HG02798 (cell line): ENCODE measurements around the gene EIPR1.

Experiments used
- ATAC-seq: cut with Tn5 transposase; IDR thresholded peaks from one replicate; pipeline ENCODE4 v1.9.1; 2021; ENCODE audit warnings: mild to moderate bottlenecking; ENCODE audit not compliant: unreplicated experiment, poor library complexity

Gene EIPR1

DNA sequence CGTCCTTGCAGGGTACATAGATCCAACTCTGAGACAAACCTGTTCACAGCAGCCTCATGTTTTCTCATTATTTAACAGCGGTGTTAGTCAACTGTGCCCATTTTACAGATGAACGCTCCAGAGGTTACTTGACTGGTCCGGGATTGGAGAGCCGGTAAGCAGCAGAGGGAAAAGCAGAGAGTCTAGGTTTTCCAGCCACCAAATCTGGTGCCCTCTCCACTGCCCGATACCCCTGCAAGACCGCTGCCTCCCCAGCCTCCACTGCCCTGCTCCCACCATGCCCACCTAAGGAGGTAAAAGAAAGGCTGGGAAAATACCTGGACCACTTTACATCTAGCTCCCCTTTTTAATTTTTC is 51.5 kb downstream of the EIPR1 start:
- no peak for ATAC-seq

DNA sequence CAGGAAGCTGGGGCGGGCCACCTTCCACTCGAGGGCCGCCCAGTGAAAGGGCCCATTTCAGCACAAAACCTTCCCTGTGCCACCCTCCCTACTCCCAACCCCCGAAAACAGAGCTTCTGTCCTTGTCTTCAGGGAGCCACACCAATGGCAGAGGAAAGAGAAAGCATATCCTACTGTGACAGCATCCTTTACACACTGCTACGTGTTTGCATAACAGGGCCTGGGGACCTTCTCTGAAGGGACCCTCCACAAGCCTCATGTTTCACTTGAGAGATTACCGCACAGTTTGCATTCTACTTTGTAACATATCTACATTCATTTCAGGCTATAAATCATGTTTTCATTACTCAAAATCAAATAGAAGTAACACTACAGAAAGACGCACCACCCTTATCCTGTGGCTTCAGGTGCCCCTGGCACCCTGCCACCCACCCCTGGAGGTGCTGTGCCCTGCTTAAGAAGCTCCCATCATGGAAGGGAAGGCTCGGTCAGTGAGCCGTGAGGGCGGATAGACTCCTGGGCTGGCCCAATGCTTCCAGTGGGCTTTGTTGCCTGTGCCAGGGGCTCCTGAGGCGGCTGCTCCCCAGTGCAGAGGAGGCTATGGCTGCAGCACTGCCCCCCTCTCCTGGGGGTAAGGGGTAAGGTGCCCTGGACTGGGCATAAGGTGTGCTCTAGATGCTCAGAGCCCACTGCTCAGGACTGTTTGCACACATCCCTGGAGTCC is 52.0 kb downstream of the EIPR1 start:
- no peak for ATAC-seq

DNA sequence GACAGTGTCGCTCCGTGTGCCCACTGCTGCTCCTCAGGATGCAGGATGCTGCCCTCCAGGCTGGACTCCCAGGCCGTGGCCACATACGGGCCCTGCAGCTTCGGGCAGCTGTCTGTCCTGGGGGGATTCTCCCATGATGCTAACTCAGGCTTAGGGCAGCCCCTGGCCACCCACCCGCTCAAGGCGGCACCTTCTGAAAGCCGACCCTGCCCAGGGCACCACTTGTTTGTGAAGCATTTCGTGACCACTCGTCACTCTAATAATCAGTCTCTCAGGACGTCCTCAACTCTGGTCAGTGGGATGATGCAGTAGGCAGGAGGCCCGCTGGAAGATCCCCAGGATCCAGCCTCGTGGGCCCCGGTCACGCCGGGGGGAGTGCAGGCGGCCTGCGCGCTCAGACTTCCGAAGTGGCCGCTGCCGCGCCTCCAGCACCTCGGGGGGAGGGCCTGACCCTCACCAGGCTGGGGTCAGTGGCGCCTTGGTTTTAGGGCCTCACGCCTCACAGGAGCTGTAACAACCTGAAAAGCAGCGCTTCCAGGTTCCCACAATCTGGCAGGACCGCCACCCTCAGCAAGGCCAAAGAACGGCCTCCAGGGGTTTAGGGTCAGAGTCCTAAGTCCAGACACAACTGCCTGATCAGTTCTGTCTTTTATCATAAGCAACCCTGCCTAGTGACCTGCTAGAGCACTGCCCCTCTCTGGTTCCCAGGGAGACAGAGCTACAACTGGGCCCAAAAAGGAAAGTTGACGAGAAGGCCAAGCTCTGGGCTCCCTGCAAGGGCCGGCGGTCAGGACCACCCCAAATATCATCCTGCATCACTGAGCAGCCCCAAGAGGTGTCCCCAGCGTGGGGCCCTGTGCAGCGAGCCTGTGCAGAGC is 53.0 kb downstream of the EIPR1 start:
- ATAC-seq, result no peak

DNA sequence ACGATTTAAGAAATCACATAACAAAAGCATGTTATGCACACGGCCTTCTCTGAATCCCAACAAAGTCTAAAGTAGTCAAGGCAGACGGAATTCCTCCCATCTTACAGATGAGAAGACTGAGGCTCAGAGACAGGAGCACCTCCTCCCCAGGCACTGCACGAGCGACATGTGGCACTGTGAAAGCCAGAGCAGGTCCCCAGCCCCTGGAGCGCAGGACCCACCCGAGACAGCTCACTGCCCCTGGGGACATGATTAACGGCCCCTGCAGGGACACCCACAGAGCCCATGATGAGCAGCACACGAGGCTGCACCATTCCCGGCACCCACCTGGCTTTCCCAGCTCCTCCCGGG is 53.6 kb downstream of the EIPR1 start:
- ATAC-seq, result no peak

DNA sequence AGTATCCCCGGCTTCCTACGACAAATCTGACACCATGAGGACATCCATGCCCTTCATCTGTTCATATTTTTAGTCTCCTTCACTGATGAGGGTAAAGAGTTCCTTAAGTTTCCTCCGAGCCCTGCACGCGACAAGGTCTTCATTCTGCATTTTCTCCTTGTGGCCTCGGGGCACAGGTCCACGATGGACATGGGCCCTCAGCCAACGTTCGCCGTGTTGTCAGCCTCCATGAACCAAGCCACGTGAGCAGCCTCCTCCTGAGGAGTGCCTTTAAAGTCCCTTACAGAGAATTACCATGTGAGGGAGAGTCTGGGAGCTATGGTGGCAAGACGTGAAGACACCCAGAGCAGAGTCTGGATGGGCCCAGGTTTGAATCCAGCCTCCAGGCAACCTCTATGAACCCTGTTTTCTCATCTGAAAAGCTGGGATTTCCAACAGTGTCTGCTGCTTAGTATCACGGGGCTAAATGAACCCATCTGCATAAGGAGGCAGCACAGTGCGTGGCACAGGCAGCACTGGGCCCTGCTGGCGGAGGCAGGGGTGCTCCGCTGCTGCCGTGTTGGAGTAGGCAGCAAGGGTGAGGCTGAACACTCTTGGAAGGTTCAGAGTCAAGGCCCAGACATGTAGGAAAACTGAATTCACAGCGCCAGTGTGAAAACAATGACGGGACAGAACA is 54.1 kb downstream of the EIPR1 start:
- ATAC-seq, result no peak

DNA sequence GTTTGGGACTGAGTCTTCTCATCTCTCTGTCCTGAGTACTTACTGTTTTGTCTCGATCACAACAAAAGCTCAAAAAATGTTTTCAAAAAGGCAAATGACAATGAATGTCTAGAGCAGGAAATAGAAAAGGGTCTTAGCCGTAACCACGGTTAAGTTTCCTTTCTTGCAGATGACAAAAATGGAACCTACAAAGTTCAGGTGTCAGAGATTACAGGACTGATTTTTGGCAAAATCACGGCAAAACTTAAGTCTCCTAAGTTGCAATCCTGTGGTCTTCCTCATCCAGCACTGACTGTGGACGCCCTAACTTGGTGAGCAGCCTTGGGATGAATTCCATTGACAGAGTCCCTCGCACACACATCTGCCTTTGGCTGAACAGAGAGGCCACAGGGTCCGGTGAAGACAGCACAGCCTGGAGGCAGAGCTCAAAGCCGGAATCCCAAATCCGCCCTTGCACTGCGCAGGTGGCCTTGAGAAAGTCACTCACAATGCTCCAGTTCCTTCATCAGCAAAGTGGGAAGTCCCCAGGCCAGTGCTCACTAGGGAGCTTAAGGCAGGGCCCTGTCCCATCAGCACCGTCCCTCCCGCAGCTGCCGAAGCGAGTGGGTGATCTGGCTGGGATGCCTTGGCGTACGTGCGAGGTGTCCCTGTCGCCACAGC is 55.2 kb downstream of the EIPR1 start:
- no peak for ATAC-seq

DNA sequence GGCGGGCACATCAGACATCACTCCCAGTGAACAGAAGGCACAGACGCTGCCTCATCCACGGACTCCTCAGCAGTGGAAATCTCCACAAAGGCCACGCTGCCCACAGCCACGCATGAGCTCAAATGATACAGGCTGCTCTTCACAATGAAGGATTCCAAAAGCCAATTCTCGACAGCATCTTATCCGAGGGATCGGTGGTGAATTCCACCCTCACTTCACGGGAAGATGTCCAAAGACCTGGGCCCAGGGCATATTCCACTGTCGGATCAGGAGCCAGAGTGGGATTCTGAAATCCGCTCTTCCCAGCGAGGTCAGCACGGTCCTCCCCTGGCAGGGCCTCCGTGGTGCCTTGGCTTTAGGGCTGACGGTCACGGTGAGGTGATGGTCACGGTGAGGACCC is 55.8 kb downstream of the EIPR1 start:
- no peak for ATAC-seq

DNA sequence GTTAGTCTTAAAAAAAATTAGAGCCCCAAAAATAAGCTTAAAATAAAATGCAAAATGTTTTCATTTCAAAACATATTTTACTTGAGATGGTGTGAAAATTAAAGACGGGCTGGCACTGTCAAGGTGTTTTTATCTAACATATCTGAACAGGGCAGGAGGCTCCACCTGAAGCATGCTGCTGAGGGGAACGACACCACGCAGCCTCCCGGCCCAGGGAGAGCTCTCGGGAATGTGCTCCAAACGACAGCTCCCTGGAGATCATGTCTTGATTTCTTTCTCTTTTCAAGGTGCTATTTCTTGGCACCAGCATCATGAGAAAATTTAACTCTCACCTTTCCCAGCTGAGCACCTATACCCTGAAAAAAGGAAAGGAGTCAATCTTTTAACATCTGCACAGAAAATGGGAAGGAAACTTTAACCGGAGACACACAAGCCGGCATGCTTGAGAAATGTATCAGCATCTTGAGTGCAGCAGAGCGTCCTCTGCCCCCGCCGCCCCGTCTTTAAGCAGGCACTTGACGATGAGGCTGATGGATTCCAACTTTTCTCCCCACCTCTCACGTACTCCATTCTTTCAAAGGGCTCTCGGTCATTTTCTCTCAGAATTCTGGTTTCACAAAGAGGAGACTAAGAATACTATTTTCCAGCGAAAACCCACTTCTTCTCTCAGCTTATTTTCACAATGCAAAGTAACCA is 56.6 kb downstream of the EIPR1 start:
- ATAC-seq, result no peak

DNA sequence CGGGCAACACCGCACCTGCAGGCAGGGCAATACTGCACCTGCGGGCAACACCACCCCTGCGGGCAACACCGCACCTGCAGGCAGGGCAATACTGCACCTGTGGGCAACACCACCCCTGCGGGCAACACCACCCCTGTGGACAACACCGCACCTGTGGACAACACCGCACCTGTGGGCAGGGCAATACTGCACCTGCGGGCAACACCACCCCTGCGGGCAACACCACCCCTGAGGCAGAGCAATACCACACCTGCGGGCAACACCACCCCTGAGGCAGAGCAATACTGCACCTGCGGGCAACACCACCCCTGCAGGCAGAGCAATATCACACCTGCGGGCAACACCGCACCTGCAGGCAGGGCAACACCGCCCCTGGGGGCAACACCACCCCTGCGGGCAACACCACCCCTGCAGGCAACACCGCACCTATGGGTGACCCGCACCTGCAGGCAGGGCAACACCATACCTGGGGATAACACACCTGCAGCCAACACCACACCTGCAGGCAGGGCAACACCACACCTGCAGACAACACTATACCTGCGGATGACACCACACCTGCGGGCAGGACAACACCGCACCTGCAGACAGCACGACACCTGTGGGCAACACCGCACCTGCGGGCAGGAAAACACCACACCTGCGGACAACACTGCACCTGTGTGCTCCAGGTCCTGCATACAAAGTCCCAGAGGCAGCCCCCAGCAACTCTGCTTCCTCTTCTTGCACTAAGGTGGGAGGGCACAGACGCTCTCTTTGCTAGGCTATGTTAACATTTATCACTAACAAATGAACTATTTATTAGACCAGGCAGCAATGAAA is 57.7 kb downstream of the EIPR1 start:
- ATAC-seq, result no peak

DNA sequence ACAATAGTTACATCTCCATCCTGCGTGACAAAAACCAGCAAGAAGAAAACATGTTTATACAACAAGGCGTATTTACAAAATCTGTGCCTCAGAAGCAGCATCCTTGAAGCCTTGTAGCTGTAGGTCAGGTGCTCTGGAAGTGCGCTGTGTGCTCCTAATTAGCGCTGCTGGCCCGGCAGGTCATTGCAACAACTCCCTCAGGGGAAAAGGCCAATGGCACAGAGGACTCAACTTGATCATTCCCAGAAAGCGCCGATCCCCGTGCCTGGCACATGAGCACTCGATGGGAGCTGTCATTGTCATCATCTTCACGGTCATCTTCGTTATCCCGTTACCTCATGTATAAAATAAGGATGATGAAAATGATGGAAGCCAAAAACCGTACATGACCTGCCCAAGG is 58.5 kb downstream of the EIPR1 start:
- ATAC-seq, result no peak

DNA sequence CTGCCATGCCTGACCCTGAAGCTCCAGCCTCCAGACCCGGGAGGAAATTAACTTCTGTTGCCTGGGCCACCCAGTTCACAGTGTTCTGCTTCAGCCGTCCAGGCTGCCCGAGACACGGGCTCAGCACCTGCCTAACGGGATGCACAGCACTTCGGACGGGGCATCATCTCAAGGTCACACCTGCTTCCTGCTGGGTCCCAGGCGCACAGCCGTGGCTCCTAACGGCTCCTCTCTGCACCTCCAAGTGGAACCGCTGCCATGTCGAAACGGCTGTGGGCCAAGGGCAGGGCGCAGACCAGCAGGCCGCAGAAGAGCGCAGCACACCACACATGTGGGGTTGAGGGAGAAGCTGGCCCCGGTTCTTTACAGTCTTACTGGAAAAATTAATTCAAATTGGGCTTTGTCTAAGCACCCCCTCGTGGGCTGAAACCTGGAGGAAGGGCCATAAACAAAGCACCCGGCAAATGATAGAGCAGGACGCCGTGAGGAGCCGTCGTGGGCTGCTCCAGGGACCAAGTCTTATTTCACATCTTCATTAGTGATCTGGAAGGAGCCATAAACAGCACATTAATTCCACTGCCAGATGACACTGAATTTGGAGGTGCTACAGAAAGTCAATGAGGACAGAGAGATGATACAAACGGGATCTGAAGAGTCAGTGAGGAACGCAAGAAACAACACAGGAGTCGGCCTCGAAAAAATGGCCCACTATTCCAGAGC is 59.6 kb downstream of the EIPR1 start:
- ATAC-seq, result no peak

DNA sequence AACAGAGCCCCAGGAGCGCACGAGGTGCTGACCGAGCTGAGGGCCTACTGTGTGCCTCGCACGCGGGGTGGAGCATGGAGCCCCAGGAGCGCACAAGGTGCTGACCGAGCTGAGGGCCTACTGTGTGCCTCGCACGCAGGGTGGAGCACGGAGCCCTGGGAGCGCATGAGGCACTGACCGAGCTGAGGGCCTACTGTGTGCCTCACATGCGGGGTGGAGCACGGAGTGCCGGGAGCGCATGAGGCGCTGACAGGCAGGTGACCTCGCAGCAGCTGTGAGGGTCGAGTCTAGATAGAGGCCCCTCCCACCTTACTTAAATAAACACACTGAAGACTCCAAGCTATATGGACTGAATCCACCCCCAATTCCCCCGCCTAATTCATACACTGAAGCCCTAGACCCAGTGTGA is 60.3 kb downstream of the EIPR1 start:
- ATAC-seq, result no peak

DNA sequence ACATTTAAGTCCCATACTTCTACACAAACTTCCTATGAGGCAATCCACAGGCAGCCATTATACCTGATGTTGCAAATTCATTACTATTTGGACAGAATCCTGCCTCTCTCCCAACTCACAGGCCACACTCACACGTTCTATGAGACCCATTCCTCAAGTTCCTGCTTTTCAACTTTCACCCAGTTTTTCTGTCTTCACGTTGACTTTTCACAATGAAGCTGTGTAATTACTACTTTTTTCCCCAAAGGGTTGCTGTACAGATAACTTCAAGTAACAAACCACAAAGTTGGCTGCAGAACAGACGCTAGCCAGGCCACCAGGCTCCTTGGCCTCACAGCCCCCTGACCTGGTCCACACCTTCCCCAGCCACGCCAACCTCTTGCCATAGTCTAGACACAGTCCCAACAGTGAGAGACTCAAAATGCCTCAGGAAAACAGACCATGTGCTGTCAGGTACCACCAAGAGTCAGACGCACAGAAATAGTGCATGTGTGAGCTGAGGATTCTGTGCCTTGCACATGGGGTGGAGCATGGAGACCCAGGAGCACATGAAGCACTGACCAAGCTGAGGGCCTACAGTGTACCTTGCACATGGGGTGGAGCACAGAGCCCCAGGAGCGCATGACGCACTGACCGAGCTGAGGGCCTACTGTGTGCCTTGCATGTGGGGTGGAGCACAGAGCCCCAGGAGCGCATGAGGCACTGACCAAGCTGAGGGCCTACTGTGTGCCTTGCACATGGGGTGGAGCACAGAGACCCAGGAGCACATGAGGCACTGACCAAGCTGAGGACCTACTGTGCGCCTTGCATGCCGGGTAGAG is 61.0 kb downstream of the EIPR1 start:
- no peak for ATAC-seq

DNA sequence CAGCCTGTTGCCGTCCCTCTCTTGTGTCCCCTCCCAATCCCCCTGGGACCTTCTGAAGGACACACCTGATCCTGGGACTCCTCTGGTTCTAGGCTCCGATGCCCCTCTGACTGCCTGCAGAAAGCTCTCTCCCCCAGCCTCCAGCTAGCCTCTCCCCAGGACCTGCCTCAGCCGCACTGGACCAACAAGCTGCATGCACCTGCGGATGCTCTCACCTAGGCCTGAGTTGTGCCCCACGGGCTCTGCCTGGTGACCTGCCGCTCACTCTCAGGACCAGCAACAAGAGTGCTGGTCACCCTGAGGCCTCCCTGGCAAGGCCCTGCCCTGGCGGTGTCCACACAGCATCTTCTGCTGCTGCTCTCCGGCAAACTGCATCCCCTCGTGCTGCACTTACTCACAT is 63.0 kb downstream of the EIPR1 start:
- ATAC-seq, result no peak

DNA sequence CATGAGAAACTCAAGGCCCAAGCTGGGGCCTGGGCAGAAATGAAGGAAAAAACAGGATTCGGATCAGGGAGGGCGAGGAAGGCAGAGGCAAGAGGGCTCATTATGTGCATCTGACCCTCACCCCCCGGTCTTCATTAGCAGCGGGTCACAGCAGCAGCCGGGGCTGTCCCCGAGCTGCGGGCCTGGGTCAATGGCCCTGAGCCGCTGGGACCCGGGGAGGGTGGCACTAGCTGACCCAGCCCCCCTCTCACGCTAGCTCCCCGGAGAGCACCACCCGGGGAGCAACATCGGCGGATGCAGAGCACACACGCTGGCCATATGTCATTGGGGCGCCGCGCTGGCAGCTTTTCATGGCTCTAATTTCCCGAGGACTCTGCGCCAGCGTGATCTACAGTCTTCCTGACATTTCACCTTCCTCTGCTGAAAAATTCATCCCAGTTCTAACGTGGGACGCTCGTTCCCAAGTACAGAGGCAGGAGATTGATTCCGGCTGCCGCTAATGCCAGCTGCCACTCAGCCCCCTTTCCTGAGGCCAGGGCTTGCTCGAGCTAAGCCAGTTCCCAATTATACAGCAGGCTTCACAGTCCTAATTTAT is 63.7 kb downstream of the EIPR1 start:
- ATAC-seq, result no peak

DNA sequence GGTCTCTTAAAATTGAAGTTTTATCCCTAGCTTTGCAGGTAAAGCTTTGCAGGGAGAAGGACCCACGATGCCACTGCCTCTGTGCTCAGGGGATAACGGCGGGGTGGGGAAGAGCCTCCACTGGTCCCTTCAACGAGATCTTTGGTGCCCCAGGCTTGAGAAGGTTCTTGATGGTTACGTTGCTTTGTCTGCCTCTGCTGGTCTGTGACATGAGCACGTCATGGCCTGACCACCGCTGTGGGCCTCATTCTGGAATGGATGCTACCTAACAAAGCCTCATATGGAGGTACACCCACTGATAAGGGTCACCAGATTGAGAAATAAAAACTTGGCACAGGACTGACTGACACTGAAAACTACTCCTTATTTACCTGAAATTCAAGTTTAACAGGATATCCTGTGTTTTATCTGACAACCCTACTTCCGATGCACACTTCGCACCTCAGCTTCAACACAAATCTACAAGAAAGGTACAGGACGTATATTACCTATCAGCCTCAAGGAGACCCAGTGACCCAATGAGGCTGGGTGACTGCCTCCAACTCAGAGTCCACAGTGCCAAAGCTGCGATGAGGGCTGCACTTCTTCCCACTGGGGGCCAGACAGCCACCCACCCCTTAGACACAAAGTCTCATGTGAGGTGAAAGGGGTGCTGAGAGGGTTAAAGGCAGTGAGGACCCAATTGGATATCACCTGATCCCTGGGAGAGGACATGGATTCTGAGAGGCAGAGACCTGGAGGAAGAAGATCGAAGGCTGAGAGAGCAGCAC is 64.9 kb downstream of the EIPR1 start:
- no peak for ATAC-seq

DNA sequence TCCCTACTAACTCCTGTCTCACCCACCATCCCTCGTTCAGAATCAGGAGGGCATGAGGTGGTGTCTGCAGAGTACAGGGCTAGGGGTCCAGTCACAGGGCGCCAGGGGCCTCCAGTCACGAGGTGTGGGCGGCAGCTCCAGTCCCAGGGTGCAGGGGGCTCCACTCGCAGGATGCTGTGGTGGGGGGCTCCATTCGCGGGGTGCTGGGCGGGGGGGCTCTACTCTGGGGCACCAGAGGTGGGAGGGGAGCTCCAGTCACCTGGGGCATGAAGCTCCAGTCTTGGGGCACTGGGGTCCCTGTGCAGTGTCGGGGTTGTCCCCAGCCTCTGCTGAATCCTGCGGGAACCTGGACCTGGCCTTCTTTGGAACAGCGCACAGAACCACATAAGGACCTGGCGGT is 66.0 kb downstream of the EIPR1 start:
- ATAC-seq, result no peak
